ENCODE data around the gene FMO5. TPM values are rescaled to one million over a fixed set of nuclear protein-coding genes. Genes with fewer than 3 reads are reported as not detected.

FMO5 gene
- total RNA-seq, 4 donors from 2014 or later: 15.5 to 37.8 (median 30.4) TPM

GRCh38 chr1:147247656-147248238 is 22.6 kb upstream of the FMO5 start:
- WGBS: 89% methylated on average over 4 of the region's 4 CpGs
- no peaks in the 10 kb centered on the region for H3K27me3 ChIP-seq
- H3K4me1 ChIP-seq: peaks cover 23% of the 10 kb centered on the region
- no peak overlapping the region for H3K4me3 ChIP-seq
- no peak overlapping the region for H3K27ac ChIP-seq
- H3K9me3 ChIP-seq: no peaks in the 10 kb centered on the region
- no peak for DNase-seq (ENCODE audit: low spot score in 2 of 2)
- no peaks in the 10 kb centered on the region for H3K36me3 ChIP-seq
- TF ChIP-seq POLR2A (IDR thresholded peaks at IDR 0.05) (no peak), POLR2AphosphoS5 (IDR thresholded peaks at IDR 0.05) (no peak), EP300 (IDR thresholded peaks at IDR 0.05) (no peak), CTCF (IDR thresholded peaks at IDR 0.05) (no peak)

- no peak for DNase-seq (ENCODE audit: low spot score in 2 of 2)
- H3K9me3 ChIP-seq: no peaks in the 10 kb centered on the region
- H3K4me1 ChIP-seq: peaks cover 23% of the 10 kb centered on the region
- no peak overlapping the region for H3K27ac ChIP-seq
- WGBS: 70% methylated on average over 2 of the region's 2 CpGs
- no peak overlapping the region for H3K4me3 ChIP-seq
- H3K36me3 ChIP-seq: no peaks in the 10 kb centered on the region
- no peak for TF ChIP-seq CTCF (IDR thresholded peaks at IDR 0.05)
- no peak for TF ChIP-seq POLR2A (IDR thresholded peaks at IDR 0.05)
- no peak for TF ChIP-seq POLR2AphosphoS5 (IDR thresholded peaks at IDR 0.05)
- TF ChIP-seq EP300 (IDR thresholded peaks at IDR 0.05): no peak
- no peaks in the 10 kb centered on the region for H3K27me3 ChIP-seq
These were observed 21.9 kb upstream of the FMO5 start for GRCh38 chr1:147246910-147247655.

GRCh38 chr1:147246044-147246690 is 21.0 kb upstream of the FMO5 start:
- H3K4me3 ChIP-seq: no peak overlapping the region
- no peaks in the 10 kb centered on the region for H3K9me3 ChIP-seq
- H3K4me1 ChIP-seq: peaks cover 28% of the 10 kb centered on the region
- TF ChIP-seq EP300 (IDR thresholded peaks at IDR 0.05): no peak
- no peak for TF ChIP-seq POLR2AphosphoS5 (IDR thresholded peaks at IDR 0.05)
- TF ChIP-seq CTCF (IDR thresholded peaks at IDR 0.05): no peak
- no peak for TF ChIP-seq POLR2A (IDR thresholded peaks at IDR 0.05)
- H3K27ac ChIP-seq: no peak overlapping the region
- no peaks in the 10 kb centered on the region for H3K27me3 ChIP-seq
- DNase-seq (ENCODE audit: low spot score in 2 of 2): no peak
- H3K36me3 ChIP-seq: no peaks in the 10 kb centered on the region
- 93% methylated on average over 2 of the region's 2 CpGs for WGBS

- Histone ChIP-seq H3K4me1 (peaks cover 28% of the 10 kb centered on the region), H3K27ac (no peak overlapping the region), H3K36me3 (no peaks in the 10 kb centered on the region), H3K27me3 (no peaks in the 10 kb centered on the region), H3K9me3 (no peaks in the 10 kb centered on the region), H3K4me3 (no peak overlapping the region)
- WGBS: 78% methylated on average over 3 of the region's 3 CpGs
- no peak for DNase-seq (ENCODE audit: low spot score in 2 of 2)
- no peak for TF ChIP-seq CTCF (IDR thresholded peaks at IDR 0.05)
- TF ChIP-seq EP300 (IDR thresholded peaks at IDR 0.05): no peak
- TF ChIP-seq POLR2A (IDR thresholded peaks at IDR 0.05): no peak
- no peak for TF ChIP-seq POLR2AphosphoS5 (IDR thresholded peaks at IDR 0.05)
These were observed 20.5 kb upstream of the FMO5 start for GRCh38 chr1:147245586-147246021.

GRCh38 chr1:147245129-147245528 is 20.0 kb upstream of the FMO5 start:
- no peak for TF ChIP-seq POLR2A (IDR thresholded peaks at IDR 0.05)
- TF ChIP-seq CTCF (IDR thresholded peaks at IDR 0.05): no peak
- TF ChIP-seq EP300 (IDR thresholded peaks at IDR 0.05): no peak
- TF ChIP-seq POLR2AphosphoS5 (IDR thresholded peaks at IDR 0.05): no peak
- Histone ChIP-seq H3K9me3 (no peaks in the 10 kb centered on the region), H3K4me1 (peaks cover 28% of the 10 kb centered on the region), H3K4me3 (no peak overlapping the region), H3K27ac (no peak overlapping the region), H3K27me3 (no peaks in the 10 kb centered on the region), H3K36me3 (no peaks in the 10 kb centered on the region)
- no peak for DNase-seq (ENCODE audit: low spot score in 2 of 2)
- WGBS: 93% methylated on average over 6 of the region's 6 CpGs
